Large intestine (tissue), 3 donors: ENCODE results near the gene DFFB. TPM values are rescaled to one million over a fixed set of nuclear protein-coding genes. Genes with fewer than 3 reads are reported as not detected.

ENCODE experiments used
- DNase-seq, 2 donors: peaks; one replicate each; pipeline versions ENCODE4 v3.0.0 to v3.0.0-alpha.2; 2013
- H3K27ac ChIP-seq: one replicate; pipeline ENCODE4 v1.5.1; 2013; ENCODE audit warnings: low read length
- H3K27me3 ChIP-seq: 2 replicates; pipeline ENCODE4 v1.6.1; 2013; ENCODE audit warnings: low read length; ENCODE audit not compliant: control insufficient read depth, insufficient read depth
- H3K36me3 ChIP-seq: 2 replicates; pipeline ENCODE4 v1.6.1; 2013; ENCODE audit warnings: low read length; ENCODE audit not compliant: control insufficient read depth, insufficient read depth
- H3K4me1 ChIP-seq: one replicate; pipeline ENCODE4 v1.6.1; 2013; ENCODE audit warnings: low read length; ENCODE audit not compliant: control insufficient read depth, insufficient read depth
- H3K4me3 ChIP-seq: one replicate; pipeline ENCODE4 v1.5.1; 2013; ENCODE audit warnings: low read length
- H3K9me3 ChIP-seq: one replicate; pipeline ENCODE4 v1.6.1; 2013; ENCODE audit warnings: mild to moderate bottlenecking, low read depth, low read length, moderate library complexity; ENCODE audit not compliant: control insufficient read depth
- WGBS: methylation state at CpG from one replicate; pipeline ENCODE4 v1.1.5; 2013; ENCODE audit warnings: low lambda C conversion rate; ENCODE audit not compliant: insufficient coverage; 5-methylcytosine and 5-hydroxymethylcytosine counted together
- polyA plus RNA-seq: library from polyadenylated mRNA; unstranded; fragments of 120-200 nt; gene quantifications from one replicate; pipeline ENCODE4 v1.2.1, GENCODE V29; 2013

Gene DFFB
- polyA plus RNA-seq, 1 donor: 10.6 TPM

DNA sequence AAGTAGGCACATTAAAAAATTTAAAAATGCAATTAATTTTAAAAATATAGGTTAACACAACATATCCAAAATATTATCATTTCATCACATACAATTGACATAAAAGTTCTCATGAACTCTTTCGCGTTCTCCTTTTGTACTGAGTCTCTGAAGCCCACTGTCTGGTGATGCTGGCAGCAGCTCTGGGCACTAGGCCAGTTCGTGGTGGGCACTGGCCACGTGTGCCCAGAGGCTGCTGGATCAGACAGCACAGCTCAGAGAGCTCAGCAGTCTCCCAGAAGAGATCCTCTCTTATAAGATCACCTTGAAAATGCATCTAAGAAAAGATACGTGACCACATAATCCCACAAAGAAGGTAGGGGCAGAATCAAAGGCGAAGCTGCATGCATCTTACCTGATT, 10.2 kb upstream of the DFFB start:
- H3K9me3 ChIP-seq: no peaks in the 10 kb centered on the region
- no peak overlapping the region for H3K27ac ChIP-seq
- H3K36me3 ChIP-seq: peaks cover 49% of the 10 kb centered on the region
- DNase-seq: no peak
- peaks cover 3% of the 10 kb centered on the region for H3K4me1 ChIP-seq
- no CpG with 5 or more reads among the region's 6 CpGs for WGBS
- H3K4me3 ChIP-seq: no peak overlapping the region
- H3K27me3 ChIP-seq: no peaks in the 10 kb centered on the region

DNA sequence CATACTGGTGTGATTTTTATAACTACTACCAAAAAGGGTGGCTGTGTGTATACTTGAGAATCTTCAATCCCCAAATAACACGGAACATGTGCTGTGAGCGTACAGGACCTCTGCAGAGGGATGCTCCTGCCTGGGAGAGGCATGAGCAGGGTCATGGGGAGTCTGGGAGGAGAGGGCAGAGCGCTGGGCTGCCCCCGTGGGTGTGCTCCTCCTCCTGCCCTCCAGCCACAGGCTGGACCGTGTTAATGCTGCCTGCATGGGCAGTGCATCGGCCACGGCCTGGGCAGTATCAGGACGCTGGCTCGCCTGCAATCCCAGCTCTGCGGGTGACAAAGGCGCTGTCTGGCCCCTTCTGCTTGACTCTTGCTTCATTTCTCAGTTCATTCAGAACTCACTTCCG, 6.4 kb upstream of the DFFB start:
- Histone ChIP-seq H3K27ac (no peak overlapping the region), H3K4me3 (no peak overlapping the region), H3K9me3 (no peaks in the 10 kb centered on the region), H3K27me3 (no peaks in the 10 kb centered on the region), H3K4me1 (peaks cover 3% of the 10 kb centered on the region), H3K36me3 (peaks cover 34% of the 10 kb centered on the region)
- WGBS: 83% methylated on average over 1 of the region's 12 CpGs
- no peak for DNase-seq

DNA sequence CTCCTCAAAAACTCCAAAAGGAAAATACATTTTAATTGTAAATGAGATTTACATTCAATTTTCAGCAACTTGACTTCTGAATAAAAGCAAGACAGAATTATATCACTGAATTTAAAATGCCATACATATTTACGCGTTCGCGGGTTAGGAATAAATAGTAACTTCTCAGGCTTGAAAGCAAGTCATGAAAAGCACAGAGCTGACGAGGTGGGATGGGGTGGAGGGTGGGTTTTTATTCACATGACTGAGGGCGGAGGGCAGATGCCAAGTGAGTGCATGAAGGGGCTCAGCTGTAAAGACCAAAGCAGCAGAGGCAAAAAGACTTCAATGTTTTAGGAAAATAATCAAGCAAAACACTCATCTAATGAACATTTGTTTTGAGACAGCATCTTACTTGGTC, 6.0 kb upstream of the DFFB start:
- no peaks in the 10 kb centered on the region for H3K27me3 ChIP-seq
- H3K4me1 ChIP-seq: no peaks in the 10 kb centered on the region
- no peak overlapping the region for H3K27ac ChIP-seq
- H3K9me3 ChIP-seq: no peaks in the 10 kb centered on the region
- 97% methylated on average over 4 of the region's 6 CpGs for WGBS
- no peak for DNase-seq
- no peak overlapping the region for H3K4me3 ChIP-seq
- H3K36me3 ChIP-seq: peaks cover 34% of the 10 kb centered on the region

DNA sequence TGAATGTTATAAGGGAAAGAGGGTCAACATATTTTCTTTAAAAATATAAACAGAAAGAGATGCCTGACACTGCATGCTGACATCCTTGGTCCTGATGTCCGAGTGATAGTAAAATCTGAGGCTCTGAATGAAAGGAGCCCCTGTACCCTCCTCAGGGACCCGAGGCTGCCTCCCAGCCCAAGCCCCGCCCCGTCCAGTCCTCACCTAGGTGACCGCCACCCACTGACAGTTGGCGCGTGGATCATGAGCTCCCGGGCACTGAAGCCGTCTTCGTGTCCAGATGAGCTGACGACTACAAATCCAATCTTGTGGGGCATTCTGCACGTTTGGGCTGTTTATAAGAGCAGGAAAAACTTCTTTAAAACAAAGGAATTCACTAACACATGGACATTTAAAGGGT, 5.2 kb upstream of the DFFB start:
- no peak overlapping the region for H3K27ac ChIP-seq
- no peak for DNase-seq
- no peak overlapping the region for H3K4me3 ChIP-seq
- H3K9me3 ChIP-seq: no peaks in the 10 kb centered on the region
- no peaks in the 10 kb centered on the region for H3K4me1 ChIP-seq
- 100% methylated on average over 1 of the region's 12 CpGs for WGBS
- H3K36me3 ChIP-seq: peaks cover 33% of the 10 kb centered on the region
- no peaks in the 10 kb centered on the region for H3K27me3 ChIP-seq

DNA sequence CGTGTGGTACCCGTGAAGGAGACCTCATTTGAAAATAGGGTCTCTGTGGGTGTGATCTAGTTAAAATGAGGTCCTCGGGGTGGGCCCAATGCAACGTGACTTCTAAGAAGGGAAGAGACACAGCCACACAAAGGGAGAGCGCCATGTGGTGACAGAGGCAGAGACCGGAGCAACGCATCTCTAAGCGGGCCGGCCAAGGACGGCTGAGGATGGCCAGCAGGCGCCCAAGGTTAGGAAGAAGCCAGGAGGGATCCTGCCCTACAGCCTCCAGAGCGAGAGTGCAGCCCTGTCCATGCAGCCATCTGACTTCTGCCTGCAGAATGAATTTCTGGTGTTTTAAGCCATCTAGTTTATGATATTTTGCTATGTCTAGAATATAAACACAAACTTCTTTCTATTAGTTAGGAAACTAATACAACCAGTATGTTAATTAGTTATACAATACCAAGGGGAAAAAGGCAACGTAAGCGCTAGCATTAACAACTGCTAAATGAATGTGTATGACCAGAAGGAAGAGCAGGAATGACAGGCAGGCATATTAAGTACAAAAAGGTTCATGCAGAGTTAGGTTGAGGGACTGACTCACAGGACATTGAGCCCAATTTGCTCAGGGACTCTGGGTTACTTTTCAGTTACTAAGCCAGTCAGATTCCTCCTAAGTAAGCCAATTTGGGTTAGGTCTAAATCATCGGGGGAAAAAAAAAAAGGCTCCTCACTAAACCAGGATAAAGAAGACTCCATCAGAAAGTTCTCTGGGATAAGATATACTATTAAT, 4.4 kb upstream of the DFFB start:
- DNase-seq: peak in 1 of 2 donors; percentile 22
- Histone ChIP-seq H3K4me1 (peaks cover 2% of the 10 kb centered on the region), H3K9me3 (no peaks in the 10 kb centered on the region), H3K4me3 (no peak overlapping the region), H3K27ac (no peak overlapping the region), H3K27me3 (no peaks in the 10 kb centered on the region), H3K36me3 (peaks cover 31% of the 10 kb centered on the region)
- 71% methylated on average over 2 of the region's 15 CpGs for WGBS

DNA sequence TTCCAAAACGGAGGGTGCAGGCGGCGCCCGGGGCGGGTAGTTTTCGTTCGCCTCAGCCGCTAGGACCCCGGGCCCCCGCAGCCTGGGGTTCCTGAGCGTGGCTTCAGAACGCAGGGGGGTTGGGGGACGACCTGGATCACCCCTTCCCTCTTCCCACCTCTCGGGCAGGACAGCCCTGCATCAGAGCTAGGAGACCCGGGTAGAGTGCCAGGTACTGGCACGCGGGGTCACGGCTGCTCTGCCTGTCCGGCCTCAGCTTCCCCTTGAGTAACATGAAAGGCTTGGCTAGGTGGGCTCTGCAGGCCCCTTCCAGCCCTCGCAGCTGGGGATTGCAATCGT, 484 bp downstream of the DFFB start:
- no CpG with 5 or more reads among the region's 21 CpGs for WGBS
- Histone ChIP-seq H3K27ac (peak overlapping the region; percentile 30), H3K36me3 (no peaks in the 10 kb centered on the region), H3K27me3 (no peaks in the 10 kb centered on the region), H3K4me1 (peaks cover 3% of the 10 kb centered on the region), H3K9me3 (no peaks in the 10 kb centered on the region), H3K4me3 (peak overlapping the region; percentile 84)
- DNase-seq: no peak

DNA sequence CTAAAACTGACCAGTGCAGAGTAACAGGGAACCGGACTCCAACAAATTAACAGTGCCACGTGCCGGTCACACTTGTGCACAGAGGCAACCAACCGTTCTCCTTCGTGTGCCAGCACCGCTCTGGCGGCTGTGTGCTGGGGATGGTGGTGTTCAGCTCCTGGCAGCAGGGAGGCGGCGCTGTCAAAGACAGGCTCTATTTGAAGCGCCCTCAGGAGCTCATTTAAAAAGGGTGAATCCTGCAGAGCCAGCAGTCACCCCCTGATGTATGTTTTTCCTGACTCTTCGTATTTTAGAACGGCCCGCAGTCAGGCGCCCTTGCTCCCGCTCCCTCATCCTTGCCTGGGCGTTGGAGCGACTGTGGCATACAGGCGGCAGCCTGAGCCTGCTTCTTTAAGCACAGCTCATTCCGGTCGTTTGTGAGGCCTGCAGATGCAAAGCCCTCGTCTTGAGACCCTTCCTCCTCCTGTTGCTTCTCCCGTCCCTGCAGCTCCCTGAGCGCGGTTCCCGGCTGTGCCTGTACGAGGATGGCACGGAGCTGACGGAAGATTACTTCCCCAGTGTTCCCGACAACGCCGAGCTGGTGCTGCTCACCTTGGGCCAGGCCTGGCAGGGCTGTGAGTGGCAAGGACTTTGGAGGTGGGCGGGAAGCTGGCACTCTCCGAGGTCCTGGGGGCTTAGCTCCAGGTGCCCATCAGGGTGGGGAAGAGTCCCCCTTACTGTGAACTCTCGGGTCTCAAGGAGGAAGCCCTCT, 1.1 kb downstream of the DFFB start:
- Histone ChIP-seq H3K9me3 (no peaks in the 10 kb centered on the region), H3K27me3 (no peaks in the 10 kb centered on the region), H3K27ac (no peak overlapping the region), H3K4me3 (peak overlapping the region; percentile 84), H3K4me1 (peaks cover 3% of the 10 kb centered on the region), H3K36me3 (no peaks in the 10 kb centered on the region)
- DNase-seq: peak in 1 of 2 donors; percentile 29
- 17% methylated on average over 1 of the region's 34 CpGs for WGBS

DNA sequence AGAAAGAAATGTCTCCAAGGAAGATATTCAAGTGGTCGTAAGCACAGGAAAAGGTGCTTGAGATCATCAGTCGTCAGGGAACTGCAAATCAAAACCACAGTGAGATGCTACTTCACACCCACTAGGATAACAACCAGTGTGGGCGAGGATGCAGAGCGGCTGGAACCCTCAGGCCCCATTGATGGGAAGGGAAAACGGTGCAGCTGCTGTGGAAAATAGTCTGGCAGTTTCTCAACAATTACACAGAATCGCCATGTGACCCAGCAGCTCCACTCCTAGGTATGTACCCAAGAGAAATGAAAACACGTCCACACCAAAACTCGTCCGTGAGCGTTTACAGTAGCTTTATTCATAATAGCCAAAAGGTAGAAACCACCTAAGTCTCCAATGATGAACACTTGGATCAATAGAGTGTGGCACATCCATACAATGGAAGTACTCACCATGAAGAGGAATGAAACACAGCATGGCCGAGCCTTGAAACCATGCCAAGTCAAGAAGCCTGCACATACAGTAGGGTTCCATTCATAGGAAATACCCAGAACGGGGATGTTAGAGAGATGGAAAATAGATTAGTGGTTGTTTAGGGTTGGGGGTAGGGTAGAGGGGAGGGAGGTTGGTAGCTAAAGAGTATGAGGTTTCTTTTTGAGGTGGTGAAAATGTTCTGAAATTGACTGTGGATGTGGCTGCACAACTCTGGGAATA, 6.1 kb downstream of the DFFB start:
- Histone ChIP-seq H3K9me3 (peaks cover under 1% of the 10 kb centered on the region), H3K4me1 (no peaks in the 10 kb centered on the region), H3K36me3 (peaks cover 12% of the 10 kb centered on the region), H3K27me3 (no peaks in the 10 kb centered on the region), H3K27ac (no peak overlapping the region), H3K4me3 (no peak overlapping the region)
- WGBS: 100% methylated on average over 3 of the region's 12 CpGs
- DNase-seq: no peak

DNA sequence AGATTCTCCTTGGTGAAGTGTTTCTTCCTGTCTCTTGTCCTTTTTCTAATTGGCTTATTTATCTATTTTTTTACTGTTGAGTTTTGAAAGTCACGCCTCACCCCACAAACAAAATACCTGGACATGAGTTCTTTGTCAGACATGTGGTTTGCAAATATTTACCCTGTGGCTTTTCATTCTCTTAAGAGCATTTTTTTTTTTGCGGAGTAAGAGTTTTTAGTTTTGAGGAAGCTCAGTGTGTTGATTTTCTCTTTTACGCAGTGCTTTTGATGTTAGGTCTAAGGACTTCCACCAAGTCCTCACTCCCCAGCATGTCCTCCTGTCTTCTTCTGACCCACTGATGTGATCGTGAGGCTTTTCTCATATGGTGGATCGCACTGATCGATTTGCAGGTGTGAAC, 7.6 kb downstream of the DFFB start:
- WGBS: 90% methylated on average over 2 of the region's 6 CpGs
- H3K4me1 ChIP-seq: peaks cover 6% of the 10 kb centered on the region
- H3K9me3 ChIP-seq: peaks cover 3% of the 10 kb centered on the region
- DNase-seq: no peak
- no peaks in the 10 kb centered on the region for H3K27me3 ChIP-seq
- H3K4me3 ChIP-seq: no peak overlapping the region
- peaks cover 18% of the 10 kb centered on the region for H3K36me3 ChIP-seq
- no peak overlapping the region for H3K27ac ChIP-seq

DNA sequence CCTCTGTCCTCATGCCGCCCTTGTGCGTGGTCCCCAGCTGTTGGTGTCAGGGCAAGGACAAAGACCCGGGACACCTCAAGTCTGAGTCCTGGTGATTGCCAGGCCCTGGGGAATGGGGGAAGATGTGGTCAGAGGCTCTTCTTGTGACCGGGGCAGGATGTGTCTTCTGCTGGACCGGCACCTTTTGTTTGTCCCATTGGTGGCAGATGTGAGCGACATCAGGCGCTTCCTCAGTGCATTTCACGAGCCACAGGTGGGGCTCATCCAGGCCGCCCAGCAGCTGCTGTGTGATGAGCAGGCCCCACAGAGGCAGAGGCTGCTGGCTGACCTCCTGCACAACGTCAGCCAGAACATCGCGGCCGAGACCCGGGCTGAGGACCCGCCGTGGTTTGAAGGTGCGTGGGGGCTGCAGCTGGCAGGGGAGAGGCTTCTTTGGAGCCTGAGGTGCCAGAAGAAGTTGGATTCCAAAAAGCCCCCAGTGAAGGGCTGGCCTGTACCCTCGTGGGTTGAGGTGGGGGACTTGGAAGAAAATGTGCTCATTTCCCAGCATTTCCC, 8.4 kb downstream of the DFFB start:
- Histone ChIP-seq H3K27ac (no peak overlapping the region), H3K4me1 (peaks cover 6% of the 10 kb centered on the region), H3K36me3 (peaks cover 25% of the 10 kb centered on the region), H3K4me3 (no peak overlapping the region), H3K9me3 (peaks cover 3% of the 10 kb centered on the region), H3K27me3 (no peaks in the 10 kb centered on the region)
- WGBS: no CpG with 5 or more reads among the region's 18 CpGs
- no peak for DNase-seq
